Measurements from ENCODE around the gene PINK1. TPM values are rescaled to one million over a fixed set of nuclear protein-coding genes. Genes with fewer than 3 reads are reported as not detected.

Gene PINK1
- total RNA-seq, 1 experiment from 2014 or later, result 17.0 TPM

GRCh38 chr1:20666804-20667203, 33.5 kb downstream of the PINK1 start:
- Histone ChIP-seq H3K79me2 (ENCODE audit: insufficient read depth, low read length) (no peaks in the 10 kb centered on the region), H2BK5ac (ENCODE audit: insufficient read length, low read length) (no peak overlapping the region)

More at GRCh38 chr1:20666804-20667203, 33.5 kb downstream of the PINK1 start:
- no peak overlapping the region for H4K91ac ChIP-seq (ENCODE audit: insufficient read length, low read depth, low read length)
- H3K23ac ChIP-seq (ENCODE audit: insufficient read length, low read depth, low read length), result no peak overlapping the region
- TF ChIP-seq CTCF (conservative IDR thresholded peaks at IDR 0.05), result no peak
- no peak overlapping the region for H3K9ac ChIP-seq (ENCODE audit: extremely low read depth, insufficient read length, low read length)
- Mint-ChIP-seq H3K9me3 (peaks cover 0 to 2% of the 10 kb centered on the region in 2 experiments; a peak in 1 of 5 replicates), H3K36me3 (ENCODE audit: insufficient read depth in 1 of 3, low read depth in 3 of 3) (peaks cover 2 to 8% (median 4%) of the 10 kb centered on the region in 3 experiments; a peak in 4 of 7 replicates), H3K4me1 (peaks cover 9 to 10% of the 10 kb centered on the region in 2 experiments), H3K27me3 (ENCODE audit: low read depth) (no peaks in the 10 kb centered on the region), H3K4me3 (no peak overlapping the region), H3K27ac (no peak overlapping the region)
- no peak overlapping the region for H2AK5ac ChIP-seq (ENCODE audit: insufficient read length, low read length)
- H3T11ph ChIP-seq (ENCODE audit: low read length), result no peak overlapping the region
- no peak overlapping the region for H2BK15ac ChIP-seq (ENCODE audit: low read depth, low read length)
- no peaks in the 10 kb centered on the region for H3K9me3 ChIP-seq (ENCODE audit: control insufficient read depth, low read depth, low read length)
- DNase-seq, result no peak
- H3K56ac ChIP-seq (ENCODE audit: insufficient read length, low read depth, low read length), result no peak overlapping the region
- no peak overlapping the region for H2BK120ac ChIP-seq (ENCODE audit: low read depth, low read length, poor library complexity, severe bottlenecking)
- H3K4me1 ChIP-seq (ENCODE audit: insufficient read depth, low read length), result peaks cover 2% of the 10 kb centered on the region; the same call in 1 of the 2 replicates
- H3K27ac ChIP-seq (ENCODE audit: insufficient read length, low read depth, low read length), result no peak overlapping the region
- no peaks in the 10 kb centered on the region for H3K27me3 ChIP-seq (ENCODE audit: insufficient read depth, low read length)
- WGBS (ENCODE audit: extremely low coverage, insufficient read length, low lambda C conversion rate), result no CpG with 5 or more reads among the region's 1 CpG
- no peak overlapping the region for H3K14ac ChIP-seq (ENCODE audit: insufficient read depth, low read length)
- H3K18ac ChIP-seq (ENCODE audit: insufficient read length, low read depth, low read length), result no peak overlapping the region
- H4K5ac ChIP-seq (ENCODE audit: insufficient read length, low read depth, low read length), result no peak overlapping the region
- H4K8ac ChIP-seq (replicated peaks; ENCODE audit: insufficient read length, low read depth, low read length), result no peak overlapping the region
- no peak overlapping the region for H3K4me2 ChIP-seq (ENCODE audit: insufficient read depth, insufficient read length, low read length)
- H2AFZ ChIP-seq (ENCODE audit: low read length), result no peak overlapping the region
- H2BK12ac ChIP-seq (ENCODE audit: insufficient read length, low read depth, low read length), result no peak overlapping the region
- H4K20me1 ChIP-seq (ENCODE audit: control insufficient read depth, insufficient read depth, insufficient read length), result no peaks in the 10 kb centered on the region
- no peaks in the 10 kb centered on the region for H3K79me1 ChIP-seq (ENCODE audit: insufficient read depth, low read depth, low read length, poor library complexity, severe bottlenecking)
- no peaks in the 10 kb centered on the region for H3K23me2 ChIP-seq (ENCODE audit: insufficient read length, low read depth, low read length, poor library complexity, severe bottlenecking)
- H3K4ac ChIP-seq (ENCODE audit: low read depth, low read length), result no peak overlapping the region
- no peak overlapping the region for H2BK20ac ChIP-seq (ENCODE audit: low read depth, low read length, poor library complexity, severe bottlenecking)
